Osteocyte (in vitro differentiated cells): ENCODE results near the gene TGFBR3. TPM values are rescaled to one million over a fixed set of nuclear protein-coding genes. Genes with fewer than 3 reads are reported as not detected.

Source experiments
- DNase-seq: peaks from one replicate; pipeline ENCODE4 v3.0.0; 2021; ENCODE audit warnings: mixed read lengths; ENCODE audit not compliant: unreplicated experiment; ENCODE audit errors: extremely low spot score
- H3K27ac Mint-ChIP-seq: one replicate; pipeline ENCODE4 v1.8.0; 2021; ENCODE audit warnings: mild to moderate bottlenecking, mixed read lengths; ENCODE audit not compliant: unreplicated experiment
- H3K27me3 Mint-ChIP-seq: one replicate; pipeline ENCODE4 v1.8.0; 2021; ENCODE audit warnings: mixed read lengths; ENCODE audit not compliant: unreplicated experiment
- H3K36me3 Mint-ChIP-seq: one replicate; pipeline ENCODE4 v1.8.0; 2021; ENCODE audit warnings: mixed read lengths; ENCODE audit not compliant: unreplicated experiment
- H3K4me1 Mint-ChIP-seq: one replicate; pipeline ENCODE4 v1.8.0; 2021; ENCODE audit warnings: mixed read lengths; ENCODE audit not compliant: unreplicated experiment
- H3K4me3 Mint-ChIP-seq: one replicate; pipeline ENCODE4 v1.8.0; 2021; ENCODE audit warnings: mild to moderate bottlenecking, moderate library complexity, mixed read lengths; ENCODE audit not compliant: unreplicated experiment
- H3K9me3 Mint-ChIP-seq: one replicate; pipeline ENCODE4 v1.8.0; 2021; ENCODE audit warnings: mixed read lengths; ENCODE audit not compliant: unreplicated experiment
- CTCF ChIP-seq: fragments of 200-600 bp; sonication (generic); IDR thresholded peaks from 2 replicates; pipeline ENCODE4 v1.5.0; 2021; ENCODE audit warnings: antibody characterized with exemption, mild to moderate bottlenecking, moderate library complexity
- total RNA-seq: library from RNA; stranded (reverse); gene quantifications from 2 replicates; pipeline ENCODE4 v1.2.1, GENCODE V29; 2021

The TGFBR3 gene
- total RNA-seq, 1 donor from 2014 or later = 14.1 TPM

GRCh38 chr1:91682882-91683597 is 202.9 kb downstream of the TGFBR3 start:
- DNase-seq = no peak
- H3K36me3 Mint-ChIP-seq = peaks cover 17% of the 10 kb centered on the region
- H3K27me3 Mint-ChIP-seq = no peaks in the 10 kb centered on the region
- TF ChIP-seq CTCF = no peak
- no peak overlapping the region for H3K27ac Mint-ChIP-seq
- H3K9me3 Mint-ChIP-seq = no peaks in the 10 kb centered on the region
- H3K4me1 Mint-ChIP-seq = peaks cover 20% of the 10 kb centered on the region
- H3K4me3 Mint-ChIP-seq = no peak overlapping the region

- Mint-ChIP-seq H3K27me3 (no peaks in the 10 kb centered on the region), H3K4me3 (no peak overlapping the region), H3K36me3 (peaks cover 12% of the 10 kb centered on the region), H3K9me3 (peaks cover 5% of the 10 kb centered on the region), H3K4me1 (peaks cover 13% of the 10 kb centered on the region), H3K27ac (no peak overlapping the region)
- no peak for DNase-seq
- TF ChIP-seq CTCF = no peak
These were observed 205.3 kb downstream of the TGFBR3 start for GRCh38 chr1:91680556-91681155.

GRCh38 chr1:91679446-91679845 is 206.5 kb downstream of the TGFBR3 start:
- Mint-ChIP-seq H3K4me3 (no peak overlapping the region), H3K27me3 (no peaks in the 10 kb centered on the region), H3K27ac (no peak overlapping the region), H3K9me3 (peaks cover 5% of the 10 kb centered on the region), H3K36me3 (peaks cover 12% of the 10 kb centered on the region), H3K4me1 (peaks cover 6% of the 10 kb centered on the region)
- no peak for DNase-seq
- TF ChIP-seq CTCF = no peak

GRCh38 chr1:91676030-91676429 is 209.9 kb downstream of the TGFBR3 start:
- DNase-seq = no peak
- H3K9me3 Mint-ChIP-seq = peaks cover 5% of the 10 kb centered on the region
- no peak overlapping the region for H3K4me3 Mint-ChIP-seq
- no peaks in the 10 kb centered on the region for H3K27me3 Mint-ChIP-seq
- no peak for TF ChIP-seq CTCF
- H3K4me1 Mint-ChIP-seq = peaks cover 7% of the 10 kb centered on the region
- H3K27ac Mint-ChIP-seq = no peak overlapping the region
- peaks cover 5% of the 10 kb centered on the region for H3K36me3 Mint-ChIP-seq

GRCh38 chr1:91674107-91674506 is 211.8 kb downstream of the TGFBR3 start:
- no peak for DNase-seq
- Mint-ChIP-seq H3K27me3 (no peaks in the 10 kb centered on the region), H3K9me3 (peaks cover 5% of the 10 kb centered on the region), H3K27ac (no peak overlapping the region), H3K36me3 (no peaks in the 10 kb centered on the region), H3K4me3 (no peak overlapping the region), H3K4me1 (peaks cover 7% of the 10 kb centered on the region)
- no peak for TF ChIP-seq CTCF
